ENCODE measurements around the gene KCNB1. TPM values are rescaled to one million over a fixed set of nuclear protein-coding genes. Genes with fewer than 3 reads are reported as not detected.

KCNB1 gene
- total RNA-seq, 3 donors from 2014 or later, result 3.9 to 21.8 (median 5.1) TPM

DNA sequence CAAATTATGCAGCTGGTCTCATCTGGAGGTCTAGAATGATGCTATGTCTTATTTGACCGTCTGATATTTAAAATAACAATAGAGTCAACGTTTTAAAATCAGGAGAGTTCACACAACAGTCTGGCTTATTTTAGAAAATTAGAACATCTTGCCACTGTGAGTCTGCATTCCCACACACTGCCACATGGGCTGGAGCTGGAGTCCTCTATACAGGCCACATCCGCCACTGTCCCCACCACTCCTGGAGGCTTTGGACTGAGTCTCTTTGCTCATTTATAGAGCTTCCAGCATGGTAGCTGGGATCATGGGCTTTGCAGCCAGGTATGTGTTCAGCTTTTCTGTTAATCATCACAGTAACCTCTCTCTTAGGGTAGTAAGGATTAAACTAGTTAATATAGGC, 135.8 kb downstream of the KCNB1 start:
- H3K27ac ChIP-seq, result no peak overlapping the region
- TF ChIP-seq, protein P1, sequence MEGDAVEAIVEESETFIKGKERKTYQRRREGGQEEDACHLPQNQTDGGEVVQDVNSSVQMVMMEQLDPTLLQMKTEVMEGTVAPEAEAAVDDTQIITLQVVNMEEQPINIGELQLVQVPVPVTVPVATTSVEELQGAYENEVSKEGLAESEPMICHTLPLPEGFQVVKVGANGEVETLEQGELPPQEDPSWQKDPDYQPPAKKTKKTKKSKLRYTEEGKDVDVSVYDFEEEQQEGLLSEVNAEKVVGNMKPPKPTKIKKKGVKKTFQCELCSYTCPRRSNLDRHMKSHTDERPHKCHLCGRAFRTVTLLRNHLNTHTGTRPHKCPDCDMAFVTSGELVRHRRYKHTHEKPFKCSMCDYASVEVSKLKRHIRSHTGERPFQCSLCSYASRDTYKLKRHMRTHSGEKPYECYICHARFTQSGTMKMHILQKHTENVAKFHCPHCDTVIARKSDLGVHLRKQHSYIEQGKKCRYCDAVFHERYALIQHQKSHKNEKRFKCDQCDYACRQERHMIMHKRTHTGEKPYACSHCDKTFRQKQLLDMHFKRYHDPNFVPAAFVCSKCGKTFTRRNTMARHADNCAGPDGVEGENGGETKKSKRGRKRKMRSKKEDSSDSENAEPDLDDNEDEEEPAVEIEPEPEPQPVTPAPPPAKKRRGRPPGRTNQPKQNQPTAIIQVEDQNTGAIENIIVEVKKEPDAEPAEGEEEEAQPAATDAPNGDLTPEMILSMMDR (IDR thresholded peaks at IDR 0.05), result no peak
- no peak for TF ChIP-seq POLR2AphosphoS5 (IDR thresholded peaks at IDR 0.05)
- TF ChIP-seq POLR2A (IDR thresholded peaks at IDR 0.05), result no peak
- H3K4me1 ChIP-seq, result no peaks in the 10 kb centered on the region
- H3K9me3 ChIP-seq, result no peaks in the 10 kb centered on the region
- H3K27me3 ChIP-seq, result no peaks in the 10 kb centered on the region
- no peaks in the 10 kb centered on the region for H3K36me3 ChIP-seq
- intact Hi-C loops (cut with DNase I; ENCODE audit: low total_unique reads), result no loop called here
- DNase-seq (ENCODE audit: low spot score in 2 of 2), result no peak
- H3K4me3 ChIP-seq, result no peak overlapping the region

DNA sequence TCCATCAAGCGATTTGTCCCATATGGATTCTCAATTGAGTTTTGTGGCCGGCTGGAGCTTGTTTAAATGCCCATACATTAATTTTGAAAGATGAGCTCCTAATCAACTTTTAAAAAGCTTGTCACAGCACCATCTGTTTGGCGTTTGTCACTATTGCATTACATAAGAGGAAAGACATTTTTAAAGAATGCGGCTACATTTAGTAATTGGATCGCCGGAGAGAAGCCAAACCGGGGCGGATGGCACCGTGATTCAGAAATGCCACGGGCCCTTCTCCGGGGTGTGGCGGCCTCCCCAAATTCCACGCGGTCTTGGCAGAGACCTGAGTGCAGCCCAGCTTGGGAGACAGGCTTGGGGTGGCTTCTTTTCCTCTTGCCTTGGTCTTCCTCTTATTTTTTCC, 136.9 kb downstream of the KCNB1 start:
- intact Hi-C loops (cut with DNase I; ENCODE audit: low total_unique reads), result no loop called here
- Histone ChIP-seq H3K4me3 (peak overlapping the region in 1 of 3 donors; percentile 6), H3K4me1 (no peaks in the 10 kb centered on the region), H3K27me3 (no peaks in the 10 kb centered on the region), H3K9me3 (no peaks in the 10 kb centered on the region), H3K36me3 (no peaks in the 10 kb centered on the region), H3K27ac (peak overlapping the region; percentile 45 to 83)
- peak; percentile 64 to 82 for DNase-seq (ENCODE audit: low spot score in 2 of 2)
- TF ChIP-seq, protein P1 (IDR thresholded peaks at IDR 0.05), result no peak
- TF ChIP-seq POLR2AphosphoS5 (IDR thresholded peaks at IDR 0.05) (no peak), POLR2A (IDR thresholded peaks at IDR 0.05) (no peak)

GRCh38 chr20:49344975-49345374, 137.5 kb downstream of the KCNB1 start:
- H3K4me1 ChIP-seq, result no peaks in the 10 kb centered on the region
- no peaks in the 10 kb centered on the region for H3K36me3 ChIP-seq
- no peak for TF ChIP-seq POLR2A (IDR thresholded peaks at IDR 0.05)
- peak in 1 of 2 donors; percentile 78 for DNase-seq (ENCODE audit: low spot score in 2 of 2)
- H3K4me3 ChIP-seq, result peak overlapping the region in 1 of 3 donors; percentile 6
- H3K9me3 ChIP-seq, result no peaks in the 10 kb centered on the region
- intact Hi-C loops (cut with DNase I; ENCODE audit: low total_unique reads), result no loop called here
- H3K27ac ChIP-seq, result peak overlapping the region; percentile 45 to 83
- no peaks in the 10 kb centered on the region for H3K27me3 ChIP-seq

DNA sequence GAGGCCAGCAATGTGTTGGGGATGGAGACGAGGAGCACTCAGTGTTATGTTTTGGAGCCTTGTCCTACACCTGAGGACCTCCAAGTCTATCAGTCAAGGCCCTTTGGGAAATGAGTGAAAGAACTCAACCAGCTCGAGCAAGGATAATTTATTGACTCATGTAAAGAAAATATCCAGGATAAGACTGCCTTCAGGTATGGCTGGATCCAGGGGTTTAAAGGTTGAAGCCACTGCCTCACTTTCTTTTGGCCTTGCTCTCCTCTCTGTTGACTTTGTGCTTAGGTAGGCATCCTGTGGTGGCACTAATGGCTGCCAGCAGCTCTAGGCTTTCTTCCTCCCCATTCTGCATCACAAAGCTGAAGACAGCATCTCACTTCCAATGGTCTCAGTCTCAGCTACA, 138.3 kb downstream of the KCNB1 start:
- Histone ChIP-seq H3K27me3 (no peaks in the 10 kb centered on the region), H3K36me3 (no peaks in the 10 kb centered on the region), H3K27ac (no peak overlapping the region), H3K4me3 (no peak overlapping the region), H3K4me1 (no peaks in the 10 kb centered on the region), H3K9me3 (no peaks in the 10 kb centered on the region)
- TF ChIP-seq POLR2A (IDR thresholded peaks at IDR 0.05) (no peak), POLR2AphosphoS5 (IDR thresholded peaks at IDR 0.05) (no peak)
- TF ChIP-seq, protein P1 (IDR thresholded peaks at IDR 0.05), result no peak
- DNase-seq (ENCODE audit: low spot score in 2 of 2), result no peak
- intact Hi-C loops (cut with DNase I; ENCODE audit: low total_unique reads), result no loop called here

DNA sequence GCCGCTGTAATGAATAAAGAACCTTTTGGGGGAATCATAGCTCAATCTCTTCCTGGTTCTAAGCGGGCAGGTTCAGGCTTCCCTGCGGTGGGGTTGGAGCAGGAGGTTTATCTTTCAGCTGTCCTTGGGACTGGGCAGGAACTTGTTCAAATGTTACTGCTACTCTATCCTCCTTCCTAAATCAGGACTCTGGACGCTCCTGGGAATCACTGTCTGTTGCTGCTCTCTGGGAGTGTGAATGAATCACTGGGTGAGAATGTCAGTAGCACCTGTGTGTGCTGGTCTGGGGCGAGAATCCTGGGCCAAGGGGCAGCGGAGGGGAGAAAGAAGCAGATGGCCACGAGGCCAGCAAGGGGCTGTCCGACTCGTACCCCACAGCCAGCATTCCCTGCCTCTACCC, 139.2 kb downstream of the KCNB1 start:
- intact Hi-C loops (cut with DNase I; ENCODE audit: low total_unique reads), result no loop called here
- TF ChIP-seq POLR2AphosphoS5 (IDR thresholded peaks at IDR 0.05) (no peak), POLR2A (IDR thresholded peaks at IDR 0.05) (no peak)
- TF ChIP-seq, protein P1 (IDR thresholded peaks at IDR 0.05), result no peak

More for the DNA sequence above, 139.2 kb downstream of the KCNB1 start:
- H3K27me3 ChIP-seq, result no peaks in the 10 kb centered on the region
- no peak for DNase-seq (ENCODE audit: low spot score in 2 of 2)
- H3K4me1 ChIP-seq, result no peaks in the 10 kb centered on the region
- no peak overlapping the region for H3K27ac ChIP-seq
- H3K36me3 ChIP-seq, result no peaks in the 10 kb centered on the region
- H3K9me3 ChIP-seq, result no peaks in the 10 kb centered on the region
- H3K4me3 ChIP-seq, result no peak overlapping the region

Data from breast epithelium (tissue), 4 donors.